T follicular helper cell (primary cell): ENCODE results near the gene SURF1.
"Not testable (repeated sequence)": the region's sequence is repeated elsewhere in the genome, so short reads cannot be mapped to it uniquely, and the experiment has no call there.

Source experiments
- DNase-seq: peaks from one replicate; pipeline ENCODE4 v3.0.0-alpha.2; 2020; ENCODE audit warnings: low read depth
- total RNA-seq, 2 experiments: gene quantifications; one replicate each; lab custom pipeline; 2026; lab: John Stamatoyannopoulos, UW

Gene SURF1, protein sequence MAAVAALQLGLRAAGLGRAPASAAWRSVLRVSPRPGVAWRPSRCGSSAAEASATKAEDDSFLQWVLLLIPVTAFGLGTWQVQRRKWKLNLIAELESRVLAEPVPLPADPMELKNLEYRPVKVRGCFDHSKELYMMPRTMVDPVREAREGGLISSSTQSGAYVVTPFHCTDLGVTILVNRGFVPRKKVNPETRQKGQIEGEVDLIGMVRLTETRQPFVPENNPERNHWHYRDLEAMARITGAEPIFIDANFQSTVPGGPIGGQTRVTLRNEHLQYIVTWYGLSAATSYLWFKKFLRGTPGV
- total RNA-seq: 26.1 to 37.6 reads per million in 2 experiments

DNA sequence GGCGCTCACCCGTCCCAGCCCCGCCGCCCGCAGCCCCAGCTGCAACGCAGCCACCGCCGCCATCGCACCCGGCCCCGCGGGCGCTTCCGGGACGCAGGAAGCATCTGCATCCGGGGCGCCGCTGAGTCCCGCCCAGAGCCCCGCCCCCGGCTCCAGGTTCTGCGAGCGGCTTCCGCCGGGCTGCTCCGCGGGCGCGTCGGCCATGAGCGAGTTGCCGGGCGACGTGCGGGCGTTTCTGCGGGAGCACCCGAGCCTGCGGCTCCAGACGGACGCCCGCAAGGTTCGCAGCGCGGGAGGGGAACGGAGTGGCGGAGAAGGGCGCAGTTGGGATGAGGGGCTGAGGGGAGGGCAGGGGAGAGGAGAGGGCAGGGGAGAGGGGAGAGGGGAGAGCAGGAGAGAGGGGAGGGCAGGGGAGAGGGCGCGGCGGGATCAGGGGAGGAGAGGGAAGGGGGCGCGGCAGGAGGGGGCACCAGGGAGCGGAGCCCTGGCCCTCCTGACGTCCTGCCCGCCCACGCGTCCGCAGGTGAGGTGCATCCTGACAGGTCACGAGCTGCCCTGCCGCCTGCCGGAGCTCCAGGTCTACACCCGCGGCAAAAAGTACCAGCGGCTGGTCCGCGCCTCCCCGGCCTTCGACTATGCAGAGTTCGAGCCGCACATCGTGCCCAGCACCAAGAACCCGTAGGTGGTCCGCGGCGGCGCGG, at the start of gene SURF1, which contains the start of gene SURF2:
Gene SURF1 (minus strand): TSS at position 97 of the 701 bp plus-strand sequence. CDS start 34 bp downstream, at position 63.
Gene SURF2 (plus strand): TSS at position 160 of the 701 bp plus-strand sequence. CDS start 43 bp downstream, at position 203.
- peak; percentile 86 for DNase-seq

DNA sequence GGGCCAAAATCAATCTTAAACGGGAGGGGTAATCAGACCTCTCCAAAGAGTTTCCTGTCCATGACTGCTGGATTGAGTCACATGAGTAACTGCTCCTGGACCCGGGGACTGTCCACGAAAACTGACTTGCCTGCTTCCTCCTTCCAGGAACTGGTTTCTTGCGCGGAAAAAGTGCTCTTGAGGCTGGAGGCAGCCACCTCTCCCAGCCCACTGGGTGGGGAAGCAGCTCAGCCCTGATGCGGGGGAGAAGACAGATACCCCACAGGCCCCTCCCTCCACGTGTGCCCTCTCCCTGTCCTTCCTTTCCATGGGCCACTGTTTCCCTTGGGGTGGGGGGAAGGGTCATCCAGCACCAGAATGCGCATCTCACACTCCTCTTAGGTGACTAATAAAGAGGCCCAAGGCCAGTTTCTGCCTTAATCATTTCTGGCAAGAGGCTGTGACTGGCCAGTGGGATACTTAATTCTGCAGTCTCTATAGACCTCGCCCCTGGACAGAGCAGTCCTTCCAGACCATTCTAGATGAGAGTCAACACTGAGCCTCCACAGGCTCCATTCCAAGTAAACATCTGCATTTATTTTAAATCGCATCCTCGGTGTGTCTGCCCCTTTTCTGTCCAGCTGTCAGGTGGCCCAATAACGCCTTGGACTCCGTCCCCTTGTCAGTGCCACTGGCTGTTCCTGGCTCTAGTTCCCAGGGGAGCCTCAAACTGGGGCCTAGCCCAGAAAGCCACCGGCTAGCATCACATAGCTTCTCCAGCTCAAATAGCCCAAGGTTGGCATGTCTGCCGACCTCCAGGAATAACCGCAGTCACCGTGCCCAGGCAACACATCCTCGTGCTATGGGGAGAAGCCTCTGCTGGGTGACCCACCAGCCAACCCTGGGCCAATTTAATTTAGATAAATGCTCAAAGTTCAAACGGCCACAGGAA, 49.5 kb upstream of the SURF1 start:
- DNase-seq: no peak

GRCh38 chr9:133404454-133405002, 48.2 kb upstream of the SURF1 start:
- DNase-seq: no peak

GRCh38 chr9:133403766-133404453, 47.6 kb upstream of the SURF1 start:
- DNase-seq: peak; percentile 45

GRCh38 chr9:133402689-133403088, 46.4 kb upstream of the SURF1 start:
- DNase-seq: no peak

DNA sequence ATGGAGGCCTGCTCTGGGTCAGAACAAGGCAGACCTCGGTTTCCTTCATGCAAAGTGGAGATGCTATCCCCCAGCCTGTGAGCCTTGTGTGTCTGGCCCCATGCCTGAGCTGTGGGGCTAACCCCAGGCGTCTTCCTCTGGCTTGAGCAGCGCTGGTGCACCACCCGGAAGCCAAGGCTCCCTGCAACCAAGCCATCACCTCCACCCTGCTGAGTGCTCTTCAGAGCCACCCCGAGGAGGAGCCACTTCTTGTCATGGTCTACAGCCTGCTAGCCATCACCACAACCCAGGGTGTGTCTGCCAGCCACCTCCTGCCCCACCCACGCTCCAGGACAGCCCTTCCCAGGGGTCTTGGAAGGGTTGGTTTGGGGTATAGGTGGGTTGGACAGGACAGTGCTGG, 45.3 kb upstream of the SURF1 start:
- DNase-seq: no peak

- no peak for DNase-seq
Measured at GRCh38 chr9:133400292-133400691, 44.0 kb upstream of the SURF1 start.

- no peak for DNase-seq
Measured at GRCh38 chr9:133397895-133398294, 41.6 kb upstream of the SURF1 start.

GRCh38 chr9:133397370-133397769, 41.1 kb upstream of the SURF1 start:
- no peak for DNase-seq

DNA sequence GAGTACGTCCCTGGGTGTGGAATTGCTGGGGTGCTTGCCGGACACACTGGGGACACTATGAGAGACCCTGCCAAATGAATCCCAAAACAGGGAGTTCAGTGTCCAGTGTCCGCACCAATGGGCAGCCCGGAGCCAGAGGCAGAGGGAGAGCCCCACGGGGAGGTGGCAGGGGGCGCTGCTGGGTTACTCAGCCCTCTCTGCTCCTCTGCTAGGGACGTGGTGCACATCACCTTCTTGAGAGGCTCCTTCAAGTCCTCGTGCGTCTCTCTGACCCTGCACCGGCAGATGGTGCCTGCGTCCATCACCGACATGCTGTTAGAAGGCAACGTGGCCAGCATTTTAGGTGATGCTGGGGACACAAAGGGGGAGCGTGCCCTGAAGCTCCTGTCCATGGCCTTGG, 40.7 kb upstream of the SURF1 start:
- no peak for DNase-seq

DNA sequence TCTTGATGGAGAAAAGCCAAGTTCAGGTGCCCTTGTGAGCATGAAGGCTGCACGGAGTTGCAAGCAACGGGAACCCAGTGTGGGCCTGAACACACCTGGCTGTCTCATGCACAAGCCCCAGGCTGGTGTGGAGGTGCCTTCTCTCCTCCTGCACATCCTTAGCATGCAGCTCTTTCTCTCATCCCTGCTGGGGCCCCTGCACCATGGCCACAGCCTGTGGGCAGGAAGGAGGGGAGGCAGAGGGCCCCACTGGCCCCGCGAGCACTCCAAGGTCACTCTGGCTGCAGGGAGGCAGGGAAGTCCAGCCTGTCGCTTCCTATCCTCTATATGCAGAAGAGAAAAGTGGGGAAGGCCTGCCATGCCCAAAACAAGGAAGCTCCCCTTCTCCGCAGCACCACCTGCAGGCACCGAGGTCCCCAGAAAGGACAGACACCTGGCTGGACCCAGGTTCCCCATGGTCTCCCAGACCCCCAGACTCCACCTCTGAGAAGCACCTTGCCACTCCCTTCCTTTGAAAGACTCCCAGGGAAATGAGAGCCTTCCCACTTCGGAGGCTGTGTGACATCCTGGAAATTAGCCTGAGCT, 38.5 kb upstream of the SURF1 start:
- no peak for DNase-seq

DNA sequence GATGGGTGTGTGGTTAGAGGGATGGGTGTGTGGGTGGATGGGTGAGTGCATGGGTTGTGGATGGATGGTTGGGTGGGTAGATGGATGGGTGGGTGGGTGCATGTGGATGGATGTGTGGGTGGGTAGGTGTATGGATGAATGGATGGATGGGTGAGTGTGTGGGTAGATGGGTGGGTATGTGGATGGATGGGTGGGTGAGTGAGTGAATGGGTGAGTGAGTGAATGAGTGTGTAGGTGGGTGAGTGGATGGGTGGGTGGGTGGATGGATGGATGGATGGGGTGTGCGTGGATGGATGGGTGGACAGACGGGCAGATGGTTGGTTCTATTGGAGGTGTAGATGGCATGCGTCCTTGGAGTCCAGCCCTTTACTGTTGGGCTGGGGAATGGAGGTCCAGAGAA, 37.1 kb upstream of the SURF1 start:
- DNase-seq: no peak

GRCh38 chr9:133392308-133392707, 36.0 kb upstream of the SURF1 start:
- DNase-seq: not testable (repeated sequence)

DNA sequence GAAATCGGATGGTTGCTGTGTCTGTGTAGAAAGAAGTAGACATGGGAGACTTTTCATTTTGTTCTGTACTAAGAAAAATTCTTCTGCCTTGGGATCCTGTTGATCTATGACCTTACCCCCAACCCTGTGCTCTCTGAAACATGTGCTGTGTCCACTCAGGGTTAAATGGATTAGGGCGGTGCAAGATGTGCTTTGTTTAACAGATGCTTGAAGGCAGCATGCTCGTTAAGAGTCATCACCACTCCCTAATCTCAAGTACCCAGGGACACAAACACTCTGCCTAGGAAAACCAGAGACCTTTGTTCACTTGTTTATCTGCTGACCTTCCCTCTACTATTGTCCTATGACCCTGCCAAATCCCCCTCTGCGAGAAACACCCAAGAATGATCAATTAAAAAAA, 35.2 kb upstream of the SURF1 start:
- not testable (repeated sequence) for DNase-seq

GRCh38 chr9:133390713-133391112, 34.4 kb upstream of the SURF1 start:
- DNase-seq: no peak

- no peak for DNase-seq
Measured at GRCh38 chr9:133389562-133389961, 33.3 kb upstream of the SURF1 start.

DNA sequence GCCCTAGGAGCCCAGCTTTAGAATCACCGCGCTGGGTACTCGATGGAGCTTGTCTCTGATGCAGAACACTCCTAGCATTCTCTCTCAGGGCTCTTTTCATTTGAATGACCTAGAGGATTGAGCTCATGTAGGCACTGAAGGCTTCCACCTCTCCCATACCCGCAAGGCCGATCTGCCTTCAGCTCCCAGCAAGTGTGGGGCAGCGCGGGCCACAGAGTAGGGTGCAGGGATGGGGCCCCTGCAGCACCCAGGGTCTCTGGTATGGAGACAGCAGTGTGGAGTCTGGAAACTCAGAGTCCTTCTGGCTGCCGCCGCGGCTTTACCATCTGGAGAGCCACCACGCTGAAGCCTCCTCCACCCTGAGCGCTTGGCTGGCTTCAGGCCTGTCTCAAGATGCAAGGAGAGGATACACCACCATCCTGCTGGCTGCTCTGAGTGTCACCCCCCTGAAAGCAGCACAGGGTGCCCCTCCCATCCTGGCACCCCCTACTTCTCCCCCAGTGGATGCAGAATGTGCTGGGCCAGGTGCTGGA, 32.8 kb upstream of the SURF1 start:
- no peak for DNase-seq

DNA sequence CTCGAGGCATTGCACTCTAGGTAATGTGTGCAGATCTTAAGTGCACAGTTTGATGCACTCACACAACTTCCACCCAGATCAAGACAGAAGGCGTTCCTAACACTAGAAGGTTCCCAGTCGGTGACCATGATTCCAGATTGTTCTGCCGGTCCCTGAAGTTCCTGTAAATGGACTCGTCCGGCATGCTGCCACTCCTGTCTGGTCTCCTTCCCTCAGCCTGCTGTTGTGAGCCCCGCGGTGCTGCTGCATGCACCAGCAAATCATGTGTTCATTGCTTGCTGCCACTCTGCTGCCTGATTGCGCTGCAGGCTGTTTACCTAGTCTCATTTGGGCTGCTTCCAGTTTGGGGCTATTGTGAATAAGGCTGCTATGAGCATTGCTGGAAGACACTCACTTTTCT, 31.4 kb upstream of the SURF1 start:
- no peak for DNase-seq

- no peak for DNase-seq
Measured at GRCh38 chr9:133386338-133386737, 30.1 kb upstream of the SURF1 start.

- no peak for DNase-seq
Measured at GRCh38 chr9:133385452-133385851, 29.2 kb upstream of the SURF1 start.
